ENCODE measurements around the gene ABHD8.

ABHD8 gene

GRCh38 chr19:17319473-17320238 is 16.4 kb upstream of the ABHD8 start:
- no peak for DNase-seq
- Histone ChIP-seq H4K5ac (ENCODE audit: low read length) (no peak overlapping the region), H3K79me1 (ENCODE audit: low read length) (no peaks in the 10 kb centered on the region), H3K4me1 (ENCODE audit: control insufficient read depth, low read depth, low read length) (no peaks in the 10 kb centered on the region), H3K4ac (ENCODE audit: low read depth, low read length) (no peak overlapping the region), H2AK5ac (ENCODE audit: low read length) (no peak overlapping the region), H3K4me3 (ENCODE audit: low read length) (no peak overlapping the region), H4K8ac (ENCODE audit: low read depth, low read length) (no peak overlapping the region), H2BK120ac (ENCODE audit: low read depth, low read length) (no peak overlapping the region), H3K27me3 (ENCODE audit: insufficient read depth, low read length, poor library complexity) (no peaks in the 10 kb centered on the region), H3K56ac (ENCODE audit: low read length) (no peak overlapping the region), H3K27ac (ENCODE audit: low read depth, low read length) (no peak overlapping the region), H2BK5ac (ENCODE audit: low read length) (no peak overlapping the region), H3K9ac (ENCODE audit: low read length) (no peak overlapping the region), H2BK15ac (replicated peaks; ENCODE audit: low read depth) (no peak overlapping the region), H3K36me3 (ENCODE audit: control insufficient read depth, insufficient read depth, low read length) (peaks cover 5% of the 10 kb centered on the region), H3K23ac (ENCODE audit: low read length) (no peak overlapping the region), H3K4me2 (ENCODE audit: low read length) (no peak overlapping the region), H3K18ac (ENCODE audit: low read length) (no peak overlapping the region), H3K79me2 (ENCODE audit: control insufficient read depth, insufficient read depth, low read length) (no peaks in the 10 kb centered on the region)
- WGBS (ENCODE audit: extremely low coverage, insufficient coverage, low lambda C conversion rate): no CpG with 5 or more reads among the region's 40 CpGs

GRCh38 chr19:17318966-17319365 is 15.7 kb upstream of the ABHD8 start:
- H3K4me3 ChIP-seq (ENCODE audit: low read length): no peak overlapping the region
- peaks cover 7% of the 10 kb centered on the region for H3K36me3 ChIP-seq (ENCODE audit: control insufficient read depth, insufficient read depth, low read length)
- no peak for DNase-seq
- no peaks in the 10 kb centered on the region for H3K79me1 ChIP-seq (ENCODE audit: low read length)
- no peak overlapping the region for H3K4ac ChIP-seq (ENCODE audit: low read depth, low read length)
- H3K56ac ChIP-seq (ENCODE audit: low read length): no peak overlapping the region
- no peaks in the 10 kb centered on the region for H3K79me2 ChIP-seq (ENCODE audit: control insufficient read depth, insufficient read depth, low read length)
- H3K23ac ChIP-seq (ENCODE audit: low read length): no peak overlapping the region
- H2BK15ac ChIP-seq (replicated peaks; ENCODE audit: low read depth): no peak overlapping the region
- H4K8ac ChIP-seq (ENCODE audit: low read depth, low read length): no peak overlapping the region
- no CpG with 5 or more reads among the region's 6 CpGs for WGBS (ENCODE audit: extremely low coverage, insufficient coverage, low lambda C conversion rate)
- no peak overlapping the region for H2AK5ac ChIP-seq (ENCODE audit: low read length)
- no peak overlapping the region for H2BK5ac ChIP-seq (ENCODE audit: low read length)
- H3K4me2 ChIP-seq (ENCODE audit: low read length): no peak overlapping the region
- H3K27me3 ChIP-seq (ENCODE audit: insufficient read depth, low read length, poor library complexity): no peaks in the 10 kb centered on the region
- H4K5ac ChIP-seq (ENCODE audit: low read length): no peak overlapping the region
- H3K27ac ChIP-seq (ENCODE audit: low read depth, low read length): no peak overlapping the region
- H3K18ac ChIP-seq (ENCODE audit: low read length): no peak overlapping the region
- H2BK120ac ChIP-seq (ENCODE audit: low read depth, low read length): no peak overlapping the region
- no peaks in the 10 kb centered on the region for H3K4me1 ChIP-seq (ENCODE audit: control insufficient read depth, low read depth, low read length)
- no peak overlapping the region for H3K9ac ChIP-seq (ENCODE audit: low read length)

- Histone ChIP-seq H2BK5ac (ENCODE audit: low read length) (no peak overlapping the region), H2AK5ac (ENCODE audit: low read length) (no peak overlapping the region), H3K56ac (ENCODE audit: low read length) (no peak overlapping the region), H3K79me1 (ENCODE audit: low read length) (peaks cover 17% of the 10 kb centered on the region), H3K4me1 (ENCODE audit: control insufficient read depth, low read depth, low read length) (peaks cover 2% of the 10 kb centered on the region), H3K79me2 (ENCODE audit: control insufficient read depth, insufficient read depth, low read length) (peaks cover 22% of the 10 kb centered on the region), H4K5ac (ENCODE audit: low read length) (no peak overlapping the region), H3K36me3 (ENCODE audit: control insufficient read depth, insufficient read depth, low read length) (peaks cover 6% of the 10 kb centered on the region), H3K4ac (ENCODE audit: low read depth, low read length) (no peak overlapping the region), H3K4me2 (ENCODE audit: low read length) (no peak overlapping the region), H2BK15ac (replicated peaks; ENCODE audit: low read depth) (no peak overlapping the region), H3K27me3 (ENCODE audit: insufficient read depth, low read length, poor library complexity) (no peaks in the 10 kb centered on the region), H3K9ac (ENCODE audit: low read length) (no peak overlapping the region), H3K23ac (ENCODE audit: low read length) (no peak overlapping the region), H3K4me3 (ENCODE audit: low read length) (no peak overlapping the region), H4K8ac (ENCODE audit: low read depth, low read length) (no peak overlapping the region), H2BK120ac (ENCODE audit: low read depth, low read length) (no peak overlapping the region), H3K18ac (ENCODE audit: low read length) (no peak overlapping the region), H3K27ac (ENCODE audit: low read depth, low read length) (no peak overlapping the region)
- no CpG with 5 or more reads among the region's 19 CpGs for WGBS (ENCODE audit: extremely low coverage, insufficient coverage, low lambda C conversion rate)
- DNase-seq: no peak
Observed at GRCh38 chr19:17314007-17314593, 10.9 kb upstream of the ABHD8 start.

GRCh38 chr19:17312189-17313113 is 9.2 kb upstream of the ABHD8 start:
- H3K79me1 ChIP-seq (ENCODE audit: low read length): peaks cover 17% of the 10 kb centered on the region
- H3K36me3 ChIP-seq (ENCODE audit: control insufficient read depth, insufficient read depth, low read length): peaks cover 6% of the 10 kb centered on the region
- no peak overlapping the region for H3K4me3 ChIP-seq (ENCODE audit: low read length)
- H3K27ac ChIP-seq (ENCODE audit: low read depth, low read length): no peak overlapping the region
- H3K79me2 ChIP-seq (ENCODE audit: control insufficient read depth, insufficient read depth, low read length): peaks cover 22% of the 10 kb centered on the region
- H2BK5ac ChIP-seq (ENCODE audit: low read length): no peak overlapping the region
- H3K27me3 ChIP-seq (ENCODE audit: insufficient read depth, low read length, poor library complexity): no peaks in the 10 kb centered on the region
- H2AK5ac ChIP-seq (ENCODE audit: low read length): no peak overlapping the region
- H3K23ac ChIP-seq (ENCODE audit: low read length): no peak overlapping the region
- no peak overlapping the region for H3K4me2 ChIP-seq (ENCODE audit: low read length)
- H2BK120ac ChIP-seq (ENCODE audit: low read depth, low read length): no peak overlapping the region
- no peak overlapping the region for H3K9ac ChIP-seq (ENCODE audit: low read length)
- WGBS (ENCODE audit: extremely low coverage, insufficient coverage, low lambda C conversion rate): no CpG with 5 or more reads among the region's 20 CpGs
- no peak overlapping the region for H4K8ac ChIP-seq (ENCODE audit: low read depth, low read length)
- no peak overlapping the region for H3K56ac ChIP-seq (ENCODE audit: low read length)
- H3K18ac ChIP-seq (ENCODE audit: low read length): no peak overlapping the region
- DNase-seq: no peak
- no peak overlapping the region for H2BK15ac ChIP-seq (replicated peaks; ENCODE audit: low read depth)
- no peak overlapping the region for H3K4ac ChIP-seq (ENCODE audit: low read depth, low read length)
- H4K5ac ChIP-seq (ENCODE audit: low read length): no peak overlapping the region
- H3K4me1 ChIP-seq (ENCODE audit: control insufficient read depth, low read depth, low read length): peaks cover 2% of the 10 kb centered on the region

- no peak overlapping the region for H4K8ac ChIP-seq (ENCODE audit: low read depth, low read length)
- H4K5ac ChIP-seq (ENCODE audit: low read length): no peak overlapping the region
- no peak overlapping the region for H3K4ac ChIP-seq (ENCODE audit: low read depth, low read length)
- H3K18ac ChIP-seq (ENCODE audit: low read length): no peak overlapping the region
- H2BK15ac ChIP-seq (replicated peaks; ENCODE audit: low read depth): no peak overlapping the region
- H3K9ac ChIP-seq (ENCODE audit: low read length): no peak overlapping the region
- peaks cover 2% of the 10 kb centered on the region for H3K4me1 ChIP-seq (ENCODE audit: control insufficient read depth, low read depth, low read length)
- no peak overlapping the region for H2BK120ac ChIP-seq (ENCODE audit: low read depth, low read length)
- H3K36me3 ChIP-seq (ENCODE audit: control insufficient read depth, insufficient read depth, low read length): peaks cover 6% of the 10 kb centered on the region
- peaks cover 17% of the 10 kb centered on the region for H3K79me1 ChIP-seq (ENCODE audit: low read length)
- H3K79me2 ChIP-seq (ENCODE audit: control insufficient read depth, insufficient read depth, low read length): peaks cover 22% of the 10 kb centered on the region
- no peak overlapping the region for H3K27ac ChIP-seq (ENCODE audit: low read depth, low read length)
- WGBS (ENCODE audit: extremely low coverage, insufficient coverage, low lambda C conversion rate): no CpG with 5 or more reads among the region's 11 CpGs
- H2BK5ac ChIP-seq (ENCODE audit: low read length): no peak overlapping the region
- peak; percentile 77 for DNase-seq
- H2AK5ac ChIP-seq (ENCODE audit: low read length): no peak overlapping the region
- no peak overlapping the region for H3K23ac ChIP-seq (ENCODE audit: low read length)
- no peak overlapping the region for H3K4me3 ChIP-seq (ENCODE audit: low read length)
- H3K4me2 ChIP-seq (ENCODE audit: low read length): no peak overlapping the region
- no peak overlapping the region for H3K56ac ChIP-seq (ENCODE audit: low read length)
- H3K27me3 ChIP-seq (ENCODE audit: insufficient read depth, low read length, poor library complexity): no peaks in the 10 kb centered on the region
Observed at GRCh38 chr19:17311455-17312188, 8.4 kb upstream of the ABHD8 start.
